CMK (cell line): ENCODE data around the gene DNAJC8.

Experiments used
- DNase-seq: peaks from one replicate; pipeline ENCODE4 v3.0.0-alpha.2; 2010; ENCODE audit warnings: low read depth

DNAJC8 gene

DNA sequence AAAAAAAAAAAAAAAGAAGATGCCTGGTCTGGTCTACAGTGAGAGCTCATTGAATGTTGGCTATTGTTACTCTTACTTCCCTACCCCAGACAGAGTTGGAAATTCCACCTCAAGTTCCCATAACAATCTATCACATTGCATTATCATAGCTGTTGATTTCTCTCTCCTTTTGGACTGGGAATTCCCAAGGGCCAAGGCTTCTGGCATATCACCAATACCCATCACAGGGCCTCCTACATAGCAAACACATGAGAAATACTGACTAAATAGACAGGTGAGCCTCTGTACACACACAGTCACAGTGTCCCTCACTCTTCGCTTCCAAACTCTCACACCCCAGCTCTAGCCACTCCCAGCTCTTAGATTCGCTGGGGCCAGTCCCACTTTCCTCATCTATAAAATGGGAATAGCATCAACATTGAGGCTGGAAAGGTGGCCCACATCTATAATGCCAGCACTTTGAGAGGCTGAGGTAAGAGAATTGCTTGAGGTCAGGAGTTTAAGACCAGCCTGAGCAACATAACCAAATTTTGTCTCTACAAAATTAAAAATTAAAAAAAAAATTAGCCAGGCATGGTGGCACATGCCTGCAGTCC is 62.7 kb downstream of the DNAJC8 start:
- DNase-seq, result no peak

DNA sequence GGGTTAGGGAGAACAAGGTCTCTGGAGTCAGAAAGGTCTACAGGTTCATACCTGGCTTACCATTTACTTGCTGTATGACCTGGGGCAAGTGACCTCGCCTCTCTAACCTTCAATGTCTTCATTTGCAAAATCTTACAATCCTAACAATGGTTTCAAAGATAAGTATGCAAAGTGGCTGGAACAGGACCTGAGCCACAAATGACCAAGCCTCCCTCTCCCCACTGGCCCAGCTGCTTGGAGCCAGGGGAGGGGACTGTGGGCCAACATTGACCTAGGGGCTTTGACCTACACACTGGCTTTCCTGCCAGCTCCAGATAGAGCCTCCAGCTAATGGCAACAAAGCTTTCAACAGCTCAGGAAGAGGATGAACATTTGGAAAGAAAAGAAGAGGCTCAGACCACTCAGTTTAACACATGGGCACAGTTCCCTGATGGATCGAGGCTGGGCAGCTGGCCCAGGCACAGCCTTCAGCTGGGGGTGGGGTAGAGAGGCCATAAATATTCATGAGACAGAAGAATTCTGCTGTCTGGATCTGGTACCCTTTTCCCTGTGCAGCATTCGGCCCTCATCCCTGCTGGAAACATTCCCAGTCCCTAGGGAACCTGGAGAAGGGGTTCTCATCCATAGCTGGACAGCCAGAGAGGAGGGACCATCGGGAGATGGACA is 69.2 kb downstream of the DNAJC8 start:
- no peak for DNase-seq

DNA sequence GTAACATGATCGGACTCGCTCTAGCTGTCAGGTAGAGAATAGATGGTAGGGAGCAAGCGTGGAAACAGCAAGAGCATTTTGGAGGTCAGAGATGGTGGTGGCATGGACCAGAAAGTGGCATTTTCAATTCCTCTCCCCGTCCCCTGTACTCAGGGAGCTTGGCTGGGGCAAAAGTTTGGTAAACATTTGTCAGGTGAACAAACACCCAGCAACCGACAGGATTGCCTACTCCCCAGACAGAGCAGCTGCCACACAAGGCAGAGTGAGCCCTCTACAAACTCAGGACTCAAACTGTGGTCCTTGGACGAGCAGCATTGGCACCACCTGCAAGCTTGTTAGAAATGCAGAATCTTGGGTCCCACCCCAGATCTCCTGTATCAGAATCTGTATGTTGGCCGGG is 70.7 kb downstream of the DNAJC8 start:
- DNase-seq, result no peak

DNA sequence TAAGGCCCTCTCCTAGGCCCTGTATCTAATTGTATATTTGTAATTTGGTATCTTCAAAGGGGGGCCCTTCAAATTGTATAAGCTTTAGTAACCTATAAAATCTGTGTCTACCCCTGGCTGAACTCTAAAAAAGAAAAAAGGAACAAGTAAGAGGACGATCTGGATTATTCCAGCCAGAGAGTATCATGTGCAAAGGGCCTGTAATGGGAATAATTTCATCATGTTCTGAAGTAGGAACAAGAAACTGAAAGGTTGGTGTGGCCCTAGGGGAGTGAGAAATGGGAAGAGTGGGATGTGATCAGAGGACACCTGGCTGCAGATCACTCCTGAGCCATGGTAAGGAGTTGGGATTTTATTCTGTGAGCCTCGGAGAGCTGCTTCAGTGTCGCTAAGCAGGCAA is 71.1 kb downstream of the DNAJC8 start:
- no peak for DNase-seq

DNA sequence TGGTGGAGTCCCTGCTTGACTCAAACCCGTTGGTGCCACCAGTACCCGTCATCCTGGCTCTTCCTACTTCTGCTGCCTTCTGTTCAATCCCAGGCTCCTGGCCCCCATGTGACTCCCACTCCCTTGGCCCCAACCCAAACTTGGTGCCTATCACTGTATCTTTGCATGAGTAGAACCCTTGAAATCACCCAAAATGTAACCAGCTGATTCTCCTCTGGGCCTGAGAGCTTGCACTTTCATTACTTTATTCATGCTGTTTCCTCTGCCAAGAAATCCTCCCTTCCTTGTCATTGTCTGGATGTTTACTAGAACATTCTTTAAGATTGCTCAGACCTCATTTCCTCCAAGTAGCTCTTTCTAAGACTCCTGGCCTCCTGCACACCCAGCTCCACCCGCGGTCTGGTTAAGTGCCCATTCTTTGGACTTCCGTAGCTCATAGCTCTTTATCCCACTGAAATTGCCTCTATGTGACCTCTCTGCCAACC is 72.0 kb downstream of the DNAJC8 start:
- DNase-seq, result no peak

DNA sequence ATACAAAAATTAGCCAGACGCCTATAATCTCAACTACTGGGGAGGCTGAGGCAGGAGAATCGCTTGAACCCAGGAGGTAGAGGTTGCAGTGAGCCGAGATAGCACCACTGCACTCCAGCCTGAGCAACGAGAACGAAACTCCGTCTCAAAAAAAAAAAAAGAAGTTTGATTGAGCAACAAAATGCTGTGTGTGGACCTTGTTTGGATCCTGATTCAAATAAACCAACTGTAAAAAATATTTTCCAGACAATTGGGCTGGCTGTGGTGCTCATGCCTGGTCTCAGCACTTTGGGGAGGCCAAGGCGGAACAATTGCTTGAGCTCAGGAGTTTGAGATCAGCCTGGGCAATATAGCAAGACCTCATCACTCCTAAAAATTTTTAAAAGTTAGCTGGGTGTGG is 73.1 kb downstream of the DNAJC8 start:
- no peak for DNase-seq

DNA sequence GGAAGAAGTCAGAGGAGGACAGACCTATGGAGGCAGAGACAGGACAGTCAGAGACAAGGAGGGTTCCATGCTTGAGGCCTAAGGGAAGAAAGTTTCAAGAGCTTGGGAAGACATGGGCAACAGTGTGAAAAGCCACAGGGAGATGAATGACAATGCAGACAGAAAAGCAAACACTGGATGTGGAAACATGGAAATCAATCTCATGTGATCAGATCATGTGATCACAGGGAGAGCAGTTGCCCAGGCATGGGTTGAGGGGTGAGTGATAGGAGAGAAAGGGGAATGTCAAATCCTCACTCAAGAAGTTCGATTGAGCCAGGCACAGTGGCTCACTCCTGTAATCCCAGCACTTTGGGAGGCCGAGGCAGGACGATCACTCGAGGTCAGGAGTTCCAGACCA is 73.6 kb downstream of the DNAJC8 start:
- DNase-seq, result no peak

DNA sequence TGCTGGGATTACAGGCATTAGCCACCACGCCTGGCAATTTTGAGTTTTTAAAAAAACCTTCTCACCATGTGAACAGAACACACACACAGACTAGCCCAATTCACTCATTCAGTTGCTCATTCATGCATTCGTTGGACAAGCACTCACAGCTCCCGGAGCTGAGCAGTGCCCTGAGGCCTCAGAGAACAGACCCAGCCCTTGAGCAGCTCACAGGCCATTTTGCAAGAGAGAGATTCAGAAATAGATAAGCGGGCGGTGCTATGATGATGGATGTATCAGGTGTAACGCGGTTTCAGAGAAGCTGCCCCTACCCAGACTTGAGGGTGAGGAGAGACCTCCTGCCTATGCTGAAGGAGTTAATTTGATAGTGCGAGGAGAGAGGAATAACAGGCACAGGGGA is 74.9 kb downstream of the DNAJC8 start:
- DNase-seq, result no peak

DNA sequence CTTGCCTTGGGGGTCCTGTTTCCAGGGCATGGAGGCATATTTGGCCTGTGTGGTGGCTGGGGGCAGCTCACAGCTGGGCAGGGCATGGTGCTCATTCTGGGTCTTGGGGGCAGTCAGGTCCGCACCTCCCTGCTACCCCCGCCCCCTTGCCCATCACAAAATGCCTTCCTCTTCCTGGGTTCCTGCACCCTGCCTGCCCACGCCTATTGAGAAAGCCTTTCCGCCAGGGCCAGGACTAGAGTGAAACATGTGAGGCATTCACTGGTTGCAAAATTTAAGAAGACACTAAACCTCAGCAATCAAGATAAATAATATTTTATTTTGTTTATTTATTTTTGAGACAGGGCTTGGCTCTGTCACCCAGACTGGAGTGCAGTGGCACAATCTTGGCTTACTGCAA is 76.0 kb downstream of the DNAJC8 start:
- no peak for DNase-seq

DNA sequence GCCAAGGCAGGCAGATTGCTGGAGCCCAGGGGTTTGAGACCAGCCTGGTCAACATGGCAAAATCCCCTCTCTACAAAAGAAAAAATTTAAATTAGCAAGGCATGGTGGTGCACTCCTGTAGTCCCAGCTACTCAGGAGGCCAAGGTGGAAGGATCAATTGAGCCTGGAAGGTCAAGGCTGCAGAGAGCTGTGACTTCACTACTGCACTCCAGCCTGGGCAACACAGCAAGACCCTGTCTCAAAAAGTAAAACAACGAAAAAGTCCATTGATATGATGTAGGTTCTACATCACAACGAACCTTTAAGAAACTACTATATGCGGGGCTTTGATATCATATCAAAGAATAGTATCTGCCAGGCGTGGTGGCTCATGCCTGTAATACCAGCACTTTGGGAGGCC is 77.2 kb downstream of the DNAJC8 start:
- DNase-seq, result no peak

DNA sequence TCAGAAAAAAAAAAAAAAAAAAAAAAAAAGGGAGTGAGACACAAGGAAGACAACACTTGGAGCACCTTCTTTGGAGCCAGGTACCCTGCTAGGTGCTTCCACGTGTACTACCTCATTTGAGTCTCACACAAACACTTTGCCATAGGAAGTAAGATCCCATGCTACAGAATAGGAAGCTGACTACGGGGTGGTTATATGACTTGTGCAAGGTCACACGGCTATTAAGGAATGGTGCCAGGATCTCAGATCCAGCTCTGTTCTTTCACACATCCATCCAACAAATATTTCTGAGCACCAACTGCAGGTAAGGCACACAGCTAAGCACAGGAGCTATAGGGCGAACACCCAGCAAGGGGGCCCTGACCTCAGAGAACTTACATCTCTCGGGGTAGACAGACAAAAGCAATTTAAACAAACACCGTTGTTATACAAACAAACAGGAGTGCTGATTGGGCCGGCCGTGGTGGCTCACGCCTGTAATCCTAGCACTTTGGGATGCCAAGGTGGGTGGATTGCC is 78.7 kb downstream of the DNAJC8 start:
- no peak for DNase-seq
